Stimulated activated CD4-positive, alpha-beta T cell treated with anti-CD3 and anti-CD28 coated beads, Interleukin-1b, Interleukin-23, amount 100 ng/mL, for 1 hour (primary cell): Measurements from ENCODE around the gene EWSR1.

Experiments used
- DNase-seq, 2 donors: peaks; one replicate each; pipeline ENCODE4 v3.0.0-alpha.2; 2020; ENCODE audit warnings: low read depth in 2 of 2

EWSR1 gene

GRCh38 chr22:29268511-29269229 is 602 bp downstream of the EWSR1 start:
- no peak for DNase-seq

GRCh38 chr22:29269230-29269604 is 1.1 kb downstream of the EWSR1 start:
- DNase-seq: no peak

- no peak for DNase-seq
Observed at GRCh38 chr22:29269731-29270474, 1.8 kb downstream of the EWSR1 start.

- DNase-seq: no peak
Observed at GRCh38 chr22:29270475-29271271, 2.6 kb downstream of the EWSR1 start.

- no peak for DNase-seq
Observed at GRCh38 chr22:29272624-29273023, 4.6 kb downstream of the EWSR1 start.

GRCh38 chr22:29275167-29275566 is 7.1 kb downstream of the EWSR1 start:
- no peak for DNase-seq

- DNase-seq: no peak
Observed at GRCh38 chr22:29275819-29276565, 7.9 kb downstream of the EWSR1 start.

- DNase-seq: no peak
Observed at GRCh38 chr22:29277927-29278326, 9.9 kb downstream of the EWSR1 start.

GRCh38 chr22:29284196-29284595 is 16.1 kb downstream of the EWSR1 start:
- DNase-seq: no peak

GRCh38 chr22:29288837-29289236 is 20.8 kb downstream of the EWSR1 start:
- no peak for DNase-seq

- no peak for DNase-seq
Observed at GRCh38 chr22:29290061-29290460, 22.0 kb downstream of the EWSR1 start.

GRCh38 chr22:29291215-29291614 is 23.1 kb downstream of the EWSR1 start:
- DNase-seq: no peak

GRCh38 chr22:29292379-29292778 is 24.3 kb downstream of the EWSR1 start:
- no peak for DNase-seq

GRCh38 chr22:29298641-29299040 is 30.6 kb downstream of the EWSR1 start:
- DNase-seq: no peak

- DNase-seq: no peak
Observed at GRCh38 chr22:29299136-29299900, 31.2 kb downstream of the EWSR1 start.

- no peak for DNase-seq
Observed at GRCh38 chr22:29300467-29300806, 32.4 kb downstream of the EWSR1 start.

- DNase-seq: no peak
Observed at GRCh38 chr22:29300807-29301601, 32.9 kb downstream of the EWSR1 start.

- no peak for DNase-seq
Observed at GRCh38 chr22:29301716-29302401, 33.8 kb downstream of the EWSR1 start.

GRCh38 chr22:29302402-29302680 is 34.3 kb downstream of the EWSR1 start:
- no peak for DNase-seq
